ENCODE results near the gene UTS2B. TPM values are rescaled to one million over a fixed set of nuclear protein-coding genes. Genes with fewer than 3 reads are reported as not detected.

UTS2B gene
- total RNA-seq, 1 experiment from 2014 or later, result 1.1 TPM

DNA sequence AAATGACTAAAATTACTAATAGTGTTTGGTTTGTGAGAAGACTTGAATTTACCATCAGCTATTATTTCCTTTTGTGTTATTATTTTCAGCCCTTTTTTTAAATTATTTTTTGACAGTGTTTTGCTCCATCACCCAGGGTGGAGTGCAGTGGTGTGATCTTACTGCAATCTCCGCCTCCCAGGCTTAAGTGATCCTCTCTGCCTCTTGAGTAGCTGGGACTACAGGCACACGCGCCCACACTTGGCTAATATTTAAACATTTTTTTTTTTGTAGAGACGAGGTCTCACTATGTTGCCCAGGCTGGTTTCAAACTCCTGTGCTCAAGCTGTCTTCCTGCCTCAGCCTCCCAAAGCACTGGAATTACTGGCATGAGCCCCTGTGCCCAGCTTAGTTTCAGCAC lies 31.7 kb upstream of the UTS2B start:
- peaks cover 37% of the 10 kb centered on the region for H3K4me1 ChIP-seq (replicated peaks; ENCODE audit: insufficient read depth)
- TF ChIP-seq, protein P1, sequence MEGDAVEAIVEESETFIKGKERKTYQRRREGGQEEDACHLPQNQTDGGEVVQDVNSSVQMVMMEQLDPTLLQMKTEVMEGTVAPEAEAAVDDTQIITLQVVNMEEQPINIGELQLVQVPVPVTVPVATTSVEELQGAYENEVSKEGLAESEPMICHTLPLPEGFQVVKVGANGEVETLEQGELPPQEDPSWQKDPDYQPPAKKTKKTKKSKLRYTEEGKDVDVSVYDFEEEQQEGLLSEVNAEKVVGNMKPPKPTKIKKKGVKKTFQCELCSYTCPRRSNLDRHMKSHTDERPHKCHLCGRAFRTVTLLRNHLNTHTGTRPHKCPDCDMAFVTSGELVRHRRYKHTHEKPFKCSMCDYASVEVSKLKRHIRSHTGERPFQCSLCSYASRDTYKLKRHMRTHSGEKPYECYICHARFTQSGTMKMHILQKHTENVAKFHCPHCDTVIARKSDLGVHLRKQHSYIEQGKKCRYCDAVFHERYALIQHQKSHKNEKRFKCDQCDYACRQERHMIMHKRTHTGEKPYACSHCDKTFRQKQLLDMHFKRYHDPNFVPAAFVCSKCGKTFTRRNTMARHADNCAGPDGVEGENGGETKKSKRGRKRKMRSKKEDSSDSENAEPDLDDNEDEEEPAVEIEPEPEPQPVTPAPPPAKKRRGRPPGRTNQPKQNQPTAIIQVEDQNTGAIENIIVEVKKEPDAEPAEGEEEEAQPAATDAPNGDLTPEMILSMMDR (conservative IDR thresholded peaks at IDR 0.05), result no peak
- no peak for TF ChIP-seq EZH2 (IDR thresholded peaks at IDR 0.05; ENCODE audit: low read depth)
- no peak for DNase-seq
- no peaks in the 10 kb centered on the region for H3K9me2 ChIP-seq (ENCODE audit: insufficient read depth)
- H3K27me3 ChIP-seq (ENCODE audit: insufficient read depth, low read depth), result no peaks in the 10 kb centered on the region
- ChIA-PET POLR2A (ENCODE audit: unreplicated experiment) (no interaction called here), CTCF (interaction anchor here (0.6 kb wide), 1 partner anchor 52 kb away, joined by 3 read pairs; no protein-coding TSS in a partner anchor)
- H3K9me3 ChIP-seq (ENCODE audit: insufficient read depth, low read depth), result no peaks in the 10 kb centered on the region
- H3K27ac ChIP-seq, result no peak overlapping the region
- H3K36me3 ChIP-seq (ENCODE audit: low read depth), result peaks cover 60% of the 10 kb centered on the region
- no peak overlapping the region for H3K4me3 ChIP-seq
- peaks cover 13% of the 10 kb centered on the region for H3F3A ChIP-seq (ENCODE audit: insufficient read depth, low read depth)
- intact Hi-C loops (cut with micrococcal nuclease; ENCODE audit: unreplicated experiment), result no loop called here
- no peak overlapping the region for H3K4me2 ChIP-seq
- H4K20me1 ChIP-seq (ENCODE audit: insufficient read depth), result no peaks in the 10 kb centered on the region
- H2AFZ ChIP-seq, result no peak overlapping the region
- H3K79me2 ChIP-seq (ENCODE audit: low read depth), result no peaks in the 10 kb centered on the region; the same call in 1 of the 2 replicates
- no TSS peak for BruUV-seq (replicated peaks)

DNA sequence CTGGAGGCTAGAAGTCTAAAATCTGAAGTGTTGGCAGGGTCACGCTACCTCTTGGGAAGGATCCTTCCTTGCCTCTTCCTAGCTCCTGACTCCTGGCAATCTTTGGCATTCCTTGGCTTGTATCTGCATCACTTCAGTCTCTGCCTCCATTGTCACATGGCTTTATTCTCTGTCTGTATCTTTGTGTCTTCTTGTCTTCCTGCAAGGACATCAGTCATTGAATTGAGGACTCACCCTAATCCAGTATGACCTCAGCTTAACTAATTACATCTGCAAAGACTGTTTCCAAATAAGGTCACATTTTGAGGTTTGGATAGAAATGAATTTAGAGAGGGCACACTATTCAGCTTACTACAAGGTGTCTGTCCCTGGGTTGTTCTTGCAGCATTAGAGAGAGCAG lies 31.1 kb upstream of the UTS2B start:
- H3K4me3 ChIP-seq, result no peak overlapping the region
- H3K27me3 ChIP-seq (ENCODE audit: insufficient read depth, low read depth), result no peaks in the 10 kb centered on the region
- H3K4me2 ChIP-seq, result no peak overlapping the region
- no peak overlapping the region for H2AFZ ChIP-seq
- TF ChIP-seq, protein P1 (conservative IDR thresholded peaks at IDR 0.05), result no peak
- no peak for TF ChIP-seq EZH2 (IDR thresholded peaks at IDR 0.05; ENCODE audit: low read depth)
- no TSS peak for BruUV-seq (replicated peaks)
- no peaks in the 10 kb centered on the region for H4K20me1 ChIP-seq (ENCODE audit: insufficient read depth)
- H3K27ac ChIP-seq, result peak overlapping the region; percentile 53; the same call in 1 of the 2 replicates
- no peaks in the 10 kb centered on the region for H3K9me2 ChIP-seq (ENCODE audit: insufficient read depth)
- ChIA-PET POLR2A (ENCODE audit: unreplicated experiment) (no interaction called here), CTCF (interaction anchor here (0.6 kb wide), 1 partner anchor 53 kb away, joined by 3 read pairs; no protein-coding TSS in a partner anchor)
- no peaks in the 10 kb centered on the region for H3K9me3 ChIP-seq (ENCODE audit: insufficient read depth, low read depth)
- H3K36me3 ChIP-seq (ENCODE audit: low read depth), result peaks cover 55% of the 10 kb centered on the region
- H3K4me1 ChIP-seq (replicated peaks; ENCODE audit: insufficient read depth), result peaks cover 43% of the 10 kb centered on the region
- peaks cover 17% of the 10 kb centered on the region for H3F3A ChIP-seq (ENCODE audit: insufficient read depth, low read depth)
- peaks cover 1% of the 10 kb centered on the region; the same call in 1 of the 2 replicates for H3K79me2 ChIP-seq (ENCODE audit: low read depth)
- intact Hi-C loops (cut with micrococcal nuclease; ENCODE audit: unreplicated experiment), result no loop called here
- DNase-seq, result no peak

DNA sequence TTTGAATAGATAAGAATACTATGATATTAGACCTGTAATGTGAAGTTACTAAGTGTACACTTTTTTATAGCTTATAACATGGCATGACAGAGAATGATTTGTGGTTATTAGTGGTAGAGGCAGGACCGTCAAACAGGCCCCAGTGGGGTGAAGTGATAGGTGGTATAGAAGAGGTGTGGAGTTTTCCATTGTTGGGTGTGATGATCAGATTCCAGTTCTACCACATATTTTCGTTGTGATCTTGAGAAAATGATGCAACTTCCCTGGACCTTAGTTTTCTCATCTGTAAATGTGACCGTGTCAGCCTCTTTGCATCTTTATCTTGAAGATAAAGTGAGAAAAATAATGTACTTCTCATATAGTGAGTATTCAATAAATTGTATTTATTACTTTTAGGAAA lies 30.3 kb upstream of the UTS2B start:
- intact Hi-C loops (cut with micrococcal nuclease; ENCODE audit: unreplicated experiment), result loop anchor here (1.0 kb wide), 1 partner anchor 30 kb away; the partner anchor contains the start of gene UTS2B

More for the DNA sequence above, 30.3 kb upstream of the UTS2B start:
- no peak overlapping the region for H3K4me3 ChIP-seq
- H4K20me1 ChIP-seq (ENCODE audit: insufficient read depth), result no peaks in the 10 kb centered on the region
- peak; percentile 54 to 88 for DNase-seq
- peaks cover 51% of the 10 kb centered on the region for H3K36me3 ChIP-seq (ENCODE audit: low read depth)
- peak overlapping the region; percentile 24 for H3K4me2 ChIP-seq
- H3K27me3 ChIP-seq (ENCODE audit: insufficient read depth, low read depth), result no peaks in the 10 kb centered on the region
- ChIA-PET CTCF (no interaction called here), POLR2A (ENCODE audit: unreplicated experiment) (interaction anchor here (0.6 kb wide), 1 partner anchor 39 kb away, joined by 5 read pairs; no protein-coding TSS in a partner anchor)
- H3F3A ChIP-seq (ENCODE audit: insufficient read depth, low read depth), result peaks cover 19% of the 10 kb centered on the region
- no peak for TF ChIP-seq EZH2 (IDR thresholded peaks at IDR 0.05; ENCODE audit: low read depth)
- TF ChIP-seq, protein P1 (conservative IDR thresholded peaks at IDR 0.05), result no peak
- H3K79me2 ChIP-seq (ENCODE audit: low read depth), result peaks cover 10% of the 10 kb centered on the region
- no peaks in the 10 kb centered on the region for H3K9me2 ChIP-seq (ENCODE audit: insufficient read depth)
- no TSS peak for BruUV-seq (replicated peaks)
- H3K27ac ChIP-seq, result peak overlapping the region; percentile 53
- H3K9me3 ChIP-seq (ENCODE audit: insufficient read depth, low read depth), result no peaks in the 10 kb centered on the region
- H2AFZ ChIP-seq, result no peak overlapping the region
- peaks cover 51% of the 10 kb centered on the region for H3K4me1 ChIP-seq (replicated peaks; ENCODE audit: insufficient read depth)

All from PC-9 (cell line).